T-helper 22 cell (primary cell): ENCODE results near the gene EPHA5.

Experiments used
- DNase-seq: peaks from one replicate; pipeline ENCODE4 v3.0.0-alpha.2; 2020; ENCODE audit warnings: low read depth

Gene EPHA5

GRCh38 chr4:65498606-65499005 lies 171.7 kb downstream of the EPHA5 start:
- no peak for DNase-seq

GRCh38 chr4:65495439-65495838 lies 174.8 kb downstream of the EPHA5 start:
- no peak for DNase-seq

DNA sequence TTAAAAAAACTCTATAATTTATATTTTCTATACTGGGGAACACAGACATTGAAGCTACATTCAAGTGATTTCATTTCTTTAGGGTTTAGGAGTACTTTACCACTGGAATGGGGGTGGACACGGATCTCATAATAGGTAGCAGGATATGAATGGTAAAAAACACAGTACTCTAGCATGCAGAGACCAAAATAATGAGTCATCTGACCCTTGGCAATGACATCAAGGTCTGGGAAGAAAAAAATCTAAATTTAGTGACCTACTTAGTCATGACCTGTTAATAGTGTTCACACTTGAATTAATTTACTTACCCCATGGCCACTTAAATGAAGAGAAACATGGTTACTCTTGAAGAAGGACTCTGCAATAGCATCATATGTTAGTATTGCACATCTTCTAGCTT lies 187.9 kb downstream of the EPHA5 start:
- DNase-seq = no peak

- DNase-seq = no peak
These were observed 197.8 kb downstream of the EPHA5 start for GRCh38 chr4:65472531-65472930.

DNA sequence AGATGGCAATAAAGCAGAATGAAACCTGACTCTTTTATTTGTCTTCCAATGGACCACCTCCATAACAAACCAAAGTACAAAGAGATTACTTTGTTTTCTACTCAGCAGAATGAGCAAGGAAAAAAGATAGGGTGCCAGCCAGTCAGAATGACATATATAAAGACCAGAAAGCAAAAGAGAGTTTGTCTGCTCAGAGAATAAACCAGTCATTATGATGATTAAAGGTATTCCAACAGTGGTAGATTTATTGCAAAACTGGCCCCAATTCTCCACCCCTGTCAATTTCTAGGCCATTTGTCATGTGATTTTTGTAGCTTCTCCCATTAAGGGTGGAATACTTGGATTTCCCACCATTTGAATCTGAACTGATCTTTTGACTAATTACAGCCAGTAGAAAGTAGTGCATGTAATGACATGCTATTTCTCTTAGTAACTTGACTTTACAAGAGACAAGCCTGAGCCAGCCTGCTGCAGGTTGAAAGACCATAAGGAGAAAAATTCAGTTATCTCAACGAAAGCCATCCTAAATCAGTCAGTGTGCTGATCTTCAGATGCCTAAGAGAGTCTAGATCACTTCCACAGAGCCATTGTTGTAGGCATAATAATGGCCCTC lies 203.1 kb downstream of the EPHA5 start:
- DNase-seq = no peak

GRCh38 chr4:65461781-65462180 lies 208.5 kb downstream of the EPHA5 start:
- no peak for DNase-seq

GRCh38 chr4:65457011-65457410 lies 213.3 kb downstream of the EPHA5 start:
- no peak for DNase-seq

GRCh38 chr4:65456579-65456978 lies 213.7 kb downstream of the EPHA5 start:
- no peak for DNase-seq

- no peak for DNase-seq
These were observed 216.9 kb downstream of the EPHA5 start for GRCh38 chr4:65453398-65453797.

DNA sequence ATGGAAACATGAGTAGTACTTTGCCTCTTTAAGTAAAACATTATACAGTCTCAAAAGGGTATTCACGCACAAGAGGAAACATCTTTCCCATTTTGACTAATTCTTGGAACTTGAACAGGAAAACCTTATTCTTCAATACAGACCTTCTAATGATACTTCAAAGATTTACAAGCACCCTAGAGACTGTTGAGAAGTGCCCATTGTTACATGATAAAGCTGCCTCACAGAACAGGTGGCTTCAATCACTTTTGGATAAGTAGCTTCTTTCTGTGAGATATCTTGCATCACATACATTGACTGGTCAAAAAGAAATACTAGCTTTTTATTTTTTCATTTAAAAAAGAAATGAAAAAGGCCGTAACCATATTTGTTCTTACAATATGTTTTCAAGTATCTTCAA lies 219.4 kb downstream of the EPHA5 start:
- no peak for DNase-seq

GRCh38 chr4:65437102-65437501 lies 233.2 kb downstream of the EPHA5 start:
- no peak for DNase-seq

DNA sequence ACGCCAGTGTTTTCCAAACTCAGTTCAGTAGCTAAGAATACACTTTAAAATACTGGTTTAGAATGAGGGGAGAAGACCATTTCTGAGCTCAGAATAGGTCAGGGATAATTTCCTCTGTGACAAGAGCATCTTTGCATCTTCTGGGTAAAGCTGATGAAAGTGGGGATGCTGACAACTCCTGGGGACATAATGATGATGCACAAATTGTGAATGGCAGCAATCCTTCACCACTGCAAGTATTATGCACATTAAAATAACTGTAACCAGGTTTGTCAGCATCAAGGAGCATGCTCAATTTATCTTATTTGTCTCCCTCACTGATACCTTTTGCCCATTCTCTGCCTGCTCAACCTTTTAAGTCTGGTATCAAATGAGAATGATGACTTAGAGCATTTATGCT lies 248.2 kb downstream of the EPHA5 start:
- DNase-seq = no peak

- no peak for DNase-seq
These were observed 250.3 kb downstream of the EPHA5 start for GRCh38 chr4:65420036-65420435.

GRCh38 chr4:65416891-65417290 lies 253.4 kb downstream of the EPHA5 start:
- DNase-seq = no peak

DNA sequence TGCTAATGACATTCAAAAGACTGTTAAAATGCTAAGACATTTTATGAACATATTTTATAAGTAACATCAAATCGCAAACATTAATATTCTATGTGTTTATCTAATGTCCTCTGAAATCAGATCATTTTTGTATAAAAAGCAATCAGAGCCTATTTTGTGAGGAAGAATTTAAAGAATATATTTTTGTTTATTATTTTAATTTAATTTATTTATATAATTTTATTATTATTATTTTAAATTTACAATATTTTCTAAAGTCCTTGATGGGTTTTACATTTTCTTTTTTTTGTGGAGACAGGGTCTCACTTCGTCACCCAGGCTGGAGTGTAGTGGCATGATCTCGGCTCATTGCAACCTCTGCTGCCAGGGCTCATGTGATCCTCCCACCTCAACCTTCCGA lies 262.8 kb downstream of the EPHA5 start:
- no peak for DNase-seq

DNA sequence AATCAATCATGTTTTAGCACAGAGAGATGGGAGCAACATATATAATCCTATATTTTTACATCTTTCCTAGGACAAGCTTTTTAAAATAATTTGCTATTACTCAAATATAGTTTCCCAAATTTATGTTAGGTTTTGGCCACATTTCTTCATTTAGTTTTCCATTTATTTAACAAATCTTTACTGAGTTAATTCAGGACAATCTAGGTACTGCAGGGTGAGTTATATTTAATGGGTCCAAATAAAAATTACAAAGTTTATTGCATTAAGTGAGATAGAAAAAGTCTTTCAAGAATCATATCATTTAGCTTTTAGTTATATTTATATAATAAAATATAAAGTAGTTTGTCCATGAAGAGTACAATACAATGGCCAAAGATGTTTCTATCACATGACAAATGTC lies 269.2 kb downstream of the EPHA5 start:
- no peak for DNase-seq

- no peak for DNase-seq
These were observed 271.2 kb downstream of the EPHA5 start for GRCh38 chr4:65399084-65399483.

DNA sequence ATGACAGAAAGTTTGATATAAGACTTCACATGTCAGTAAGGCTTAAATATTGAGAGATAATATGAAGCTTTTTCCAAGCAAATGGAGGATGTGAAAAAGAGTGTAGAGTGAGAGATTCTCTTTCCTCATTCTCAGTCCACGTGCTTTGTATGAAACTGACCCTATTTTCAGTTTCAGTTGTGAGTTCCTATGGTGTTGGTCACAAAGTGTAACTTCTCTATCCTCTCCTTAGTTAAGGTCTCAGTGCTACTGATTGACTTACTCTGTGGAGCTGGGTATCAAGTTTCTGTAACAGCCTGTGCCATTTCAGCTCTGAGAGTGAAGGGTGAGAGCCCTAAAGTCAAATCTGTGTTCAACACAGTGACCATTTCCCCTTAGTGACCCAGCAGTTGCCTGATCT lies 277.2 kb downstream of the EPHA5 start:
- no peak for DNase-seq

DNA sequence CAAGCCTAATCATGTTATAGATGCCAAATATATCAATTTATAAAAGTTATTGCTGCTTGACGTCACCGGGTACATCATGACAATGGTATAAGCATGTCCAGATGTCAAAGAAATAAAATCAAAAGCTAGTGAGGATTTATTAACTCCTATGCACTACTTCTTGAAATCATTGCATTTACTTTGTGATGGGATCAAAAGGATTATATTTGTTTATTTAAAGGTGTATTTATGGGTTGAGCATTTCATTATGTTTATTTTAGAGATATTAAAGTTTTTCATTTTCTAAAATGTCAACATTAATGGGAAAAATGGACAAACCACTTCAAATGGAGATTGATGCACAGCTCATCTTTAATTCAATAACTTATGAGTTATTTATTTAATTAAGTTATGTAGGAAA lies 277.8 kb downstream of the EPHA5 start:
- DNase-seq = no peak

DNA sequence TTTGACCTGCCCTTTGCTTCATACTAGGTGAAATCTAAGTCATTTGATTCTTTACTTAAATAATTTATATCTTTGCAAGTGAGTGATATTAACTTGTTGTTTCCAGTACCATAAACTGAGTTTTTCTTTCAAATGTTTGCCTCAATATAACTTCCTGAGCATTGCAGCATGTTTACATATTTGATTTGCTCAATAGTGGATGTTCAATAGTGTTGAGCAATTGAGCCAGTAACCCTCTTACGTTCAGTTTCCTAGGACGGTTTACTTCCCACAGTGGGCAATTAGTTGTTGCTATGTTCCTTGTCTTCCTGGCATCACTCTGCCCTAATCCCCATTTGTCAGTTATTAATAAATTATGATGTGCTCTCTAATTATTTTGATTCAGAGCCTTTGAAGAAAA lies 278.5 kb downstream of the EPHA5 start:
- no peak for DNase-seq

GRCh38 chr4:65391382-65391781 lies 278.9 kb downstream of the EPHA5 start:
- no peak for DNase-seq

DNA sequence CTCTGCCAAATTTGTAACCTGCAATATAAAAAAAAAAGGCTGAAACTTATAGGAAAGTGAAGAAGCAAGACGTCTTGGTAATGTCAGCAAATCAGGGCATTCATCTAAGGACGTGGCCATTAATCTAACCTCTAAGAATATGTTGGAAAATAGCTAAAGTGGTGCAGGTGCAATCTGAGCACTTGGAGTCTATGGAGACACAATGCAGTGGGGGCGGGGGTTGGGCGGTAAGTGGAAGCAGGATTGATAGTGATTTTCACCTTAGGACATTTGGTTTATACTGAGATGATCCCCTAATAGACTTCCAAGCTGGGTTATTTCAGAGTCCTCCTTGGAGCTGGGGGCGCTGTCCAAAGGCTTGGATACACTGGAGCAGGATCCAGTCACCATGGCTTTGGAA lies 283.4 kb downstream of the EPHA5 start:
- no peak for DNase-seq

DNA sequence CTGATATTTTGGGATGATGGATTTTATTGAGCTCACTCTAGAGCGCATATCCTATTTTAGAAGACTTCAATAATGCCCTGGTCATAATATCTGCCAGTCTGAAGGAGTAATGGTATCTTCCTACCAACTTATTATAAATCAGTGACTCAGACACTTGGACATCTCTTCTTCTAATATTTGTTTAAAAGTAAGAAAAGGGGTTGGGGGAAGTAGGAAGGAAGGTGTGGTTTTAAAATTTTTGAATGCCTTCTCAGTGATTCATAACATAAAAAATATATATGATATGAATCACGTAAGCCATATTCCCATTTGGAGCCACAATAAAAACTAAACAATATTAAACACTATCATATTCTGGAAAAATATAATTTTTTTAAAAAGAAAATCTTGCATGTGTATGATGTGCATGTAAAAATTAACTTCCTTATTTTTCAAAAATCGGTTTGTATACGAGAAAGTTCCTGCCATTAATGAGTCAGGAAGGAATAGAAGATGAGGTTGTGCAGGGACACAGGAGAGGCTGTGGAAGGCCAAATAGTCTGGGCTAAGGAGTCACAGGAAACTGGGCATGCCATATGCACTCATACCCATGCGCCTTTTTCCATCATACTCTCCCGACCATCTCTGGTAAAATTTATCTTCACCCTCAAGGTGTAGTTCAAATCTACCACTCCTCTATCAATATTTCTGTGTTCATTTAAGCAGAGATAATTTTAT lies 286.5 kb downstream of the EPHA5 start:
- DNase-seq = no peak

GRCh38 chr4:65381648-65382047 lies 288.6 kb downstream of the EPHA5 start:
- DNase-seq = no peak
